Activated B cell treated with CpG ODN at 0.5 μM for 24 hours (primary cell): Measurements from ENCODE around the gene CCDC85B. TPM values are rescaled to one million over a fixed set of nuclear protein-coding genes. Genes with fewer than 3 reads are reported as not detected.
A peak's percentile ranks its signal among the peaks of the same experiment; 100 is the strongest.

Source experiments
- ATAC-seq: fragments of 200-7000 bp; cut with Tn5 transposase; one replicate; pipeline ENCODE4 v1.10.0; 2021; ENCODE audit warnings: low read depth, mild to moderate bottlenecking, moderate library complexity
- CTCF ChIA-PET: fragments of 350-600 bp; sonication (Branson Sonifier 250); formaldehyde crosslinking; loops from one replicate; lab custom pipeline; 2021; ENCODE audit warnings: antibody characterized with exemption; lab: Charles Lee
- POLR2A ChIA-PET: fragments of 350-600 bp; sonication (Branson Sonifier 250); formaldehyde crosslinking; loops from one replicate; lab custom pipeline; 2021; ENCODE audit warnings: antibody characterized with exemption; lab: Charles Lee
- DNase-seq: peaks from one replicate; pipeline ENCODE4 v3.0.0; 2022
- H3K27ac Mint-ChIP-seq: one replicate; pipeline ENCODE4 v1.8.0; 2020; ENCODE audit warnings: mixed read lengths
- H3K27me3 Mint-ChIP-seq: one replicate; pipeline ENCODE4 v1.8.0; 2021; ENCODE audit warnings: mixed read lengths
- H3K36me3 Mint-ChIP-seq: one replicate; pipeline ENCODE4 v1.8.0; 2021; ENCODE audit warnings: low read depth, mixed read lengths
- H3K4me1 Mint-ChIP-seq: one replicate; pipeline ENCODE4 v1.8.0; 2021; ENCODE audit warnings: mixed read lengths
- H3K4me3 Mint-ChIP-seq: one replicate; pipeline ENCODE4 v1.8.0; 2020; ENCODE audit warnings: mild to moderate bottlenecking, mixed read lengths
- H3K9me3 Mint-ChIP-seq: one replicate; pipeline ENCODE4 v1.8.0; 2020; ENCODE audit warnings: mixed read lengths
- CTCF ChIP-seq: fragments of 200-600 bp; IDR thresholded peaks from one replicate; pipeline ENCODE4 v1.8.0; 2022; ENCODE audit warnings: antibody characterized with exemption, mild to moderate bottlenecking
- intact Hi-C: fragments of 100-400 bp; cut with micrococcal nuclease; formaldehyde crosslinking; loops from one replicate; pipeline ENCODE4 v1.15.1; 2024
- total RNA-seq: library from RNA; stranded (reverse); gene quantifications from 2 replicates; pipeline ENCODE4 v1.2.3, GENCODE V29; 2022

Gene CCDC85B
- total RNA-seq, 1 donor from 2014 or later: 21.6 TPM

GRCh38 chr11:65871811-65872548 is 18.5 kb upstream of the CCDC85B start:
- H3K4me1 Mint-ChIP-seq: peaks cover 20% of the 10 kb centered on the region
- H3K4me3 Mint-ChIP-seq: peak overlapping the region; percentile 11
- H3K27me3 Mint-ChIP-seq: peaks cover 5% of the 10 kb centered on the region
- no peak for DNase-seq
- no peaks in the 10 kb centered on the region for H3K9me3 Mint-ChIP-seq
- intact Hi-C loops: loop anchor here (2.0 kb wide), 2 partner anchors 13 to 17 kb away; partner anchors contain the start of genes CFL1 and FIBP
- no peak for TF ChIP-seq CTCF
- ChIA-PET POLR2A (interaction anchor here (1.0 to 5.2 kb wide), 4 partner anchors 13 to 19 kb away, joined by 4 to 113 read pairs (median 6); partner anchors contain the start of genes CCDC85B, CFL1, FIBP and MUS81), CTCF (interaction anchor here (1.1 to 1.7 kb wide), 3 partner anchors 9 to 12 kb away, joined by 3 to 11 read pairs (median 3); no protein-coding TSS in a partner anchor)
- no peak for ATAC-seq
- H3K36me3 Mint-ChIP-seq: peaks cover 4% of the 10 kb centered on the region
- no peak overlapping the region for H3K27ac Mint-ChIP-seq

DNA sequence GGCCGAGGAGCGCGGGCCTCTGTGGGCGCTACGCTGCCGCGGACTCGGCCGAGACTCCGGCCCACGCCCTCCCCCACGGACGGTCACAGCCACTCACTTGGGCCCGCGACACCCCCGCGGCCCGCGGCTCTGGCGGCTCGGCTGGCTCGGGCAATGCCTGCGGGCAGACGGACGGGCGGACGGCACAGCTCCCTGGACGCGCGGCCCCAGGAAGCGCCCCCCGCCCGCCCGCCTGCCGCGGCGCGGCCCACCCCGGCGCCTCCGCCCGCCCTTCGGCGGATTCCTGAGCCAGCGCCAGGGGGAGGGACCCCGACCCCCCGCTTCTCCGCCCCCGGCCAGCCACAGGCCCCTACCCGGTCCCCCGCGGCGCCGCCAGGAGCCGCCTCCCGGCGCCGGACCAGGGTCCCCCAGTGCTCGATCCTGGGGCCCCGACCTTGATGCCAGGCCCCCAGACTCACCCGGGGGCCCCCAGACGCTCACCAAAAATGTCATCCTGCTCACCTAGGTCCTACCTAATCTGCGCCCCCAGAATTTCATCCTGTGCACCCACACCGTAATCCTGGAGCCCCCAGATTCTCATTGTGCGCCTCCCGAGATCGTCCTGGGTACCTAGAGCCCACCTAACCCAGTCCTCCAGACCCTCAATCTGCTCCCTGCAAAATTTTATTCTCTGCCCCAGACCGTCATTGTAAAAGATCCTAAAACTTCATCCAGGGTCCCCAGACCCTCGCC is 17.7 kb upstream of the CCDC85B start, which contains the start of gene EFEMP2:
Gene EFEMP2 (minus strand): TSS at position 215 of the 732 bp plus-strand sequence. CDS start 446 bp downstream, outside the sequence.
- no peak for DNase-seq
- CTCF ChIA-PET: interaction anchor here (1.2 to 2.1 kb wide), 4 partner anchors 12 to 17 kb away, joined by 3 to 25 read pairs (median 15); partner anchors contain the start of genes CCDC85B, FIBP and MUS81
- no peaks in the 10 kb centered on the region for H3K36me3 Mint-ChIP-seq
- POLR2A ChIA-PET: interaction anchor here (1.0 to 5.2 kb wide), 12 partner anchors 11 to 258 kb away, joined by 3 to 113 read pairs (median 6); partner anchors contain the start of genes C11orf68, CCDC85B, CFL1 and FIBP
- H3K4me3 Mint-ChIP-seq: peak within 1 kb of the TSS; percentile 90
- H3K27me3 Mint-ChIP-seq: peaks cover 5% of the 10 kb centered on the region
- no peak for ATAC-seq
- H3K4me1 Mint-ChIP-seq: peaks cover 20% of the 10 kb centered on the region
- H3K9me3 Mint-ChIP-seq: no peaks in the 10 kb centered on the region
- intact Hi-C loops: loop anchor here (2.0 kb wide), 2 partner anchors 14 to 16 kb away; partner anchors contain the start of genes CFL1 and FIBP
- peak within 1 kb of the TSS; percentile 88 for H3K27ac Mint-ChIP-seq
- TF ChIP-seq CTCF: no peak

DNA sequence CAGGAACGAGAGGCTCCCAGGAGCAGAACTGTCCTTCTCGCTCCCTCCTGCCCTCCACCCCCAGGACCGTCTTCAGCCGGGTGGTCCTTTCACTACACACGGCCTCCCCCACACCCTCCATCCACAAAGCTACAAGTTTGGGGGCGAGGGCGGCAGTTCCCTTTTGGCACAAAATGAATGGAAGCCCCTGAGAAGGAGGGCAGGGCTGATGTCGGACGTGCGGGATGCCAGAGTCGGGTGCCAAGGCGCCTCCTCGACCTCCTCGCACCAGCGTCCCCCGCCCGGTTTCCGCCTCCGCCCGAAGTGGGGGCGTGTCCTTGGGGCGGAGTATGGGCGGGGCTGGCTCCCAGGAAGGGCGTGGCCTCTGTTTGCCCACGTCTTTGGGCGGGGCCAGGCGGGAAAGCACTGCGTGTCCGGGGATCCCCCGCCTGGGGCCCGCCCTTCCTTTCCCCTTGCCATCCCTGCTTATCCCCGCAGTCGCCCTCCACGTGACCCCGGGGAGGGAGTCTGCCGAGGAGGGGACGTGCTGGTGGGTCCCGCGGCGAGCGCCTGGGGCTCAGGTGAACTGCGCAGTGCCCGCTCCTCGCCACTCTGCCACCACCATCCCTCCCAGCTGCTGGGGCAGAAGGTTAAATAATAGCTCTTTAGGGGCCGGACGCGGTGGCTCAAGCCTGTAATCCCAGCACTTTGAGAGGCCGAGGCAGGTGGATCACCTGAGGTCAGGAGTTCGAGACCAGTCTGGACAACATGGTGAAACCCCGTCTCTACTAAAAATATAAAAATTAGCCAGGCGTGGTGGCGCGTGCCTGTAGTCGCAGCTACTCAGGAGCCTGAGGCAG is 16.9 kb upstream of the CCDC85B start:
- ChIA-PET POLR2A (interaction anchor here (0.5 to 2.2 kb wide), 19 partner anchors 12 to 1094 kb away, joined by 3 to 47 read pairs (median 6); partner anchors contain the start of genes C11orf68, CCDC85B, CFL1 and FIBP), CTCF (interaction anchor here (1.1 to 2.1 kb wide), 4 partner anchors 11 to 438 kb away, joined by 3 to 25 read pairs (median 15); partner anchors contain the start of genes CCDC85B, FIBP and MUS81)
- peak overlapping the region; percentile 88 for H3K27ac Mint-ChIP-seq
- no peak for TF ChIP-seq CTCF
- H3K4me3 Mint-ChIP-seq: peak overlapping the region; percentile 90
- H3K27me3 Mint-ChIP-seq: peaks cover 5% of the 10 kb centered on the region
- no peaks in the 10 kb centered on the region for H3K9me3 Mint-ChIP-seq
- intact Hi-C loops: loop anchor here (2.0 kb wide), 2 partner anchors 15 kb away; partner anchors contain the start of genes CFL1 and FIBP
- no peaks in the 10 kb centered on the region for H3K36me3 Mint-ChIP-seq
- ATAC-seq: peak; percentile 95
- peak; percentile 99 for DNase-seq
- H3K4me1 Mint-ChIP-seq: peaks cover 20% of the 10 kb centered on the region

- intact Hi-C loops: loop anchor here (10.0 kb wide), 1 partner anchor 255 kb away; no protein-coding TSS in a partner anchor
- ATAC-seq (peak; percentile 8), DNase-seq (no peak)
- no peak for TF ChIP-seq CTCF
- no peaks in the 10 kb centered on the region for H3K9me3 Mint-ChIP-seq
- no peak within 1 kb of the TSS for H3K27ac Mint-ChIP-seq
- POLR2A ChIA-PET: interaction anchor here (1.1 kb wide), 1 partner anchor 21 kb away, joined by 4 read pairs; no protein-coding TSS in a partner anchor
- no peaks in the 10 kb centered on the region for H3K27me3 Mint-ChIP-seq
- peaks cover 19% of the 10 kb centered on the region for H3K4me1 Mint-ChIP-seq
- peaks cover 25% of the 10 kb centered on the region for H3K36me3 Mint-ChIP-seq
- no peak within 1 kb of the TSS for H3K4me3 Mint-ChIP-seq
- CTCF ChIA-PET: interaction anchor here (1.2 kb wide), 1 partner anchor 20 kb away, joined by 4 read pairs; no protein-coding TSS in a partner anchor
These were observed 10.9 kb upstream of the CCDC85B start, which contains the start of gene CTSW for GRCh38 chr11:65879617-65880016. CTSW (plus strand) TSS chr11:65879837; CDS start chr11:65879855, 18 bp downstream.
